HCT116 (cell line): ENCODE results near the gene SMTNL2. TPM values are rescaled to one million over a fixed set of nuclear protein-coding genes. Genes with fewer than 3 reads are reported as not detected.

Source experiments
- ATAC-seq: fragments of 200-7000 bp; cut with Tn5 transposase; 2 replicates; pipeline ENCODE4 v1.9.1; 2020; ENCODE audit warnings: mild to moderate bottlenecking, moderate library complexity
- BruUV-seq: library from RNA; stranded (reverse); fragments of 400-500 nt; replicated peaks from 2 replicates; lab custom pipeline; 2021; lab: Mats Ljungman, UMichigan
- CTCF ChIA-PET: fragments of 300-600 bp; sonication (Branson Sonifier 250); formaldehyde crosslinking; loops from one replicate; lab custom pipeline; 2021; ENCODE audit warnings: antibody characterized with exemption; lab: Charles Lee
- POLR2A ChIA-PET: fragments of 300-600, 350-600 bp; sonication (Branson Sonifier 250); formaldehyde crosslinking; loops from one replicate; lab custom pipeline; 2021; ENCODE audit warnings: antibody characterized with exemption; lab: Charles Lee
- RAD21 ChIA-PET, 2 experiments: fragments of 300-600 bp; sonication (Branson Sonifier 250); formaldehyde crosslinking; loops; one replicate each; lab custom pipeline; 2023; ENCODE audit warnings: low total read pairs in 2 of 2; ENCODE audit not compliant: uncharacterized antibody in 2 of 2, unreplicated experiment in 2 of 2, low non-redundant PET in 1 of 2; lab: Charles Lee
- DNase-seq: peaks from one replicate; pipeline ENCODE4 v3.0.0-alpha.2; 2010; ENCODE audit warnings: low read depth, low spot score
- H2AFZ ChIP-seq: fragments of 200-600 bp; shearing (Covaris generic), sonication (generic); 2 replicates; pipeline ENCODE4 v1.6.1; 2017; ENCODE audit warnings: low read depth, mixed run types, mixed read lengths, antibody characterized with exemption, low read length; ENCODE audit not compliant: poor library complexity, severe bottlenecking
- H3K27ac ChIP-seq: 2 replicates; pipeline ENCODE4 v1.5.1; 2012; ENCODE audit warnings: low read depth, low read length
- H3K27me3 ChIP-seq: fragments of 200-600 bp; sonication (generic); 2 replicates; pipeline ENCODE4 v1.6.1; 2016; ENCODE audit warnings: mixed run types, low read length, mixed read lengths; ENCODE audit not compliant: insufficient read depth
- H3K36me3 ChIP-seq, 2 experiments: fragments of 200-500 bp in 1 of 2; fragments of 200-600 bp in 1 of 2; sonication (Bioruptor generic) in 1 of 2; sonication (generic) in 1 of 2; 2 replicates each; pipeline versions ENCODE4 v1.5.1 to v1.6.1; 2014 to 2016; ENCODE audit warnings: low read length in 2 of 2, inconsistent platforms in 1 of 2, mixed read lengths in 1 of 2, mixed run types in 1 of 2; ENCODE audit not compliant: insufficient read depth in 2 of 2, control insufficient read depth in 1 of 2
- H3K4me1 ChIP-seq, 2 experiments: fragments of 200-600 bp in 1 of 2; sonication (generic) in 1 of 2; 2 replicates each; pipeline versions ENCODE4 v1.5.1 to v1.6.1; 2012 to 2017; ENCODE audit warnings: low read length in 2 of 2, inconsistent platforms in 1 of 2, mild to moderate bottlenecking in 1 of 2, mixed read lengths in 1 of 2, mixed run types in 1 of 2, moderate library complexity in 1 of 2; ENCODE audit not compliant: insufficient read depth in 2 of 2, control insufficient read depth in 1 of 2
- H3K4me2 ChIP-seq: fragments of 200-600 bp; sonication (generic); 2 replicates; pipeline ENCODE4 v1.6.1; 2017; ENCODE audit warnings: mixed run types, low read length, mixed read lengths
- H3K4me3 ChIP-seq, 2 experiments: fragments of 200-600 bp in 1 of 2; sonication (generic) in 1 of 2; replicated peaks in 1 of 2; 2 replicates each; pipeline ENCODE4 v1.5.1; 2011 to 2016; ENCODE audit warnings: low read length in 2 of 2, control low read depth in 1 of 2, low read depth in 1 of 2, mild to moderate bottlenecking in 1 of 2, mixed read lengths in 1 of 2, mixed run types in 1 of 2
- H3K79me2 ChIP-seq: fragments of 200-600 bp; sonication (generic); 2 replicates; pipeline ENCODE4 v1.6.1; 2017; ENCODE audit warnings: mild to moderate bottlenecking, mixed run types, low read length, moderate library complexity, mixed read lengths; ENCODE audit not compliant: insufficient read depth
- H3K9ac ChIP-seq: fragments of 200-600 bp; sonication (generic); 2 replicates; pipeline ENCODE4 v1.6.1; 2016; ENCODE audit warnings: low read length, mixed read lengths
- H3K9me2 ChIP-seq: fragments of 200-600 bp; sonication (generic), shearing (Covaris generic); 2 replicates; pipeline ENCODE4 v1.6.1; 2017; ENCODE audit warnings: mixed run types, mild to moderate bottlenecking, moderate library complexity; ENCODE audit not compliant: insufficient read depth
- H3K9me3 ChIP-seq, 2 experiments: fragments of 200-500 bp in 1 of 2; fragments of 200-600 bp in 1 of 2; sonication (Bioruptor generic) in 1 of 2; sonication (generic) in 1 of 2; 2 replicates each; pipeline ENCODE4 v1.6.1; 2014 to 2017; ENCODE audit warnings: low read length in 2 of 2, mixed read lengths in 2 of 2, inconsistent platforms in 1 of 2, low read depth in 1 of 2, mild to moderate bottlenecking in 1 of 2, mixed run types in 1 of 2, moderate library complexity in 1 of 2; ENCODE audit not compliant: control insufficient read depth in 1 of 2, insufficient read depth in 1 of 2
- H4K20me1 ChIP-seq: fragments of 200-600 bp; sonication (generic), shearing (Covaris generic); 2 replicates; pipeline ENCODE4 v1.6.1; 2017; ENCODE audit warnings: mixed run types, mild to moderate bottlenecking, moderate library complexity; ENCODE audit not compliant: insufficient read depth
- CBX3 ChIP-seq: IDR thresholded peaks from 2 replicates; pipeline ENCODE4 v1.6.1; 2012; ENCODE audit warnings: low read depth
- CTCF ChIP-seq, 3 experiments: fragments of 200-600 bp in 1 of 3; sonication (generic) in 1 of 3; IDR thresholded peaks in 2 of 3; conservative IDR thresholded peaks in 1 of 3; 2 replicates each; pipeline ENCODE4 v1.5.1; 2012 to 2017; ENCODE audit warnings: low read depth in 2 of 3, low read length in 2 of 3, antibody characterized with exemption in 1 of 3, borderline replicate concordance in 1 of 3, control low read depth in 1 of 3, mild to moderate bottlenecking in 1 of 3, mixed read lengths in 1 of 3, mixed run types in 1 of 3, moderate library complexity in 1 of 3; ENCODE audit not compliant: insufficient read depth in 1 of 3
- EGR1 ChIP-seq: IDR thresholded peaks from 2 replicates; pipeline ENCODE4 v1.6.1; 2012; ENCODE audit warnings: low read depth
- ELF1 ChIP-seq: IDR thresholded peaks from 2 replicates; pipeline ENCODE4 v1.6.1; 2012; ENCODE audit warnings: low read depth, borderline replicate concordance
- EZH2 ChIP-seq: fragments of 200-600 bp; sonication (generic); IDR thresholded peaks from 2 replicates; pipeline ENCODE4 v1.6.1; 2017; ENCODE audit warnings: antibody characterized with exemption, mixed run types
- FOSL1 ChIP-seq: IDR thresholded peaks from 2 replicates; pipeline ENCODE4 v1.6.1; 2012; ENCODE audit warnings: low read depth
- JUND ChIP-seq: IDR thresholded peaks from 2 replicates; pipeline ENCODE4 v1.6.1; 2012
- POLR2A ChIP-seq: IDR thresholded peaks from 2 replicates; pipeline ENCODE4 v1.7.0; 2011; ENCODE audit warnings: borderline replicate concordance; ENCODE audit not compliant: insufficient read depth, insufficient read length; ENCODE audit errors: extremely low read depth
- POLR2AphosphoS5 ChIP-seq: IDR thresholded peaks from 2 replicates; pipeline ENCODE4 v1.6.1; 2011; ENCODE audit warnings: mild to moderate bottlenecking, low read depth, low read length, moderate library complexity
- RAD21 ChIP-seq: IDR thresholded peaks from 2 replicates; pipeline ENCODE4 v1.6.1; 2012; ENCODE audit warnings: low read depth, mild to moderate bottlenecking
- SP1 ChIP-seq: IDR thresholded peaks from 2 replicates; pipeline ENCODE4 v1.6.1; 2012; ENCODE audit warnings: low read depth
- YY1 ChIP-seq: IDR thresholded peaks from 2 replicates; pipeline ENCODE4 v1.6.1; 2011; ENCODE audit warnings: low read length, low read depth, moderate library complexity, mild to moderate bottlenecking; ENCODE audit not compliant: insufficient replicate concordance; ENCODE audit errors: extremely low read depth
- ZFX ChIP-seq: fragments of 450-650 bp; IDR thresholded peaks from 2 replicates; pipeline ENCODE4 v1.6.1; 2017
- ZNF274 ChIP-seq: fragments of 200-500 bp; sonication (Bioruptor generic); IDR thresholded peaks from 2 replicates; pipeline ENCODE4 v1.6.1; 2014; ENCODE audit warnings: mild to moderate bottlenecking, low read depth, low read length, inconsistent platforms
- intact Hi-C: fragments of 100-400 bp; cut with micrococcal nuclease; formaldehyde crosslinking; loops from 2 replicates; pipeline ENCODE4 v1.10.0; 2022
- total RNA-seq: library from RNA; stranded (reverse); gene quantifications from one replicate; pipeline ENCODE4 v1.2.1, GENCODE V29; 2021; ENCODE audit not compliant: unreplicated experiment

SMTNL2 gene
- total RNA-seq, 1 experiment from 2014 or later = 2.3 TPM

GRCh38 chr17:4596636-4597380, 12.5 kb downstream of the SMTNL2 start (continued):
- TF ChIP-seq CTCF (IDR thresholded peaks at IDR 0.05 in 2 of 3, conservative IDR thresholded peaks at IDR 0.05 in 1 of 3; ENCODE audit: borderline replicate concordance in 1 of 3, insufficient read depth in 1 of 3, low read depth in 2 of 3, low read length in 2 of 3) = no peak

DNA sequence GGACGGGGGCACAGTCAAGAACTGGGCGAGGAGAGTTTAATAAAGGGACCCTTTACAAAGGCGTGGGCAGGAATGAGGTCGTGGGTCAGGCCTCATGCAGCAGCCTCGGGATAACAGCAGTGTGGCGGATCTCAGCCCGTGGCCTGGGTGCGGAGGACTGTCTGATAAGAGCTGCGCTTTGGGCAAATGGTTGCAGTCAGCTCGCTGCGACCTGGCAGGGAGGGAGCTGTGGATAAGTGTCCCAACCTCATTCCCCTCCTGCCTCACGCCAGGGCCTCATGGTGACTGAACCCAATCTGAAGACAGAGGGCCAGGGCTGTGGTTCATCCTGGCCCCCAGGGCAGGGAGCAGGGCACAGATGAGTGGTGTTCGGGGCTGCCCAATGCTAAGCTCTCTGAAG, 13.6 kb downstream of the SMTNL2 start:
- Histone ChIP-seq H3K9ac (no peak overlapping the region), H3K4me3 (no peak overlapping the region), H3K79me2 (no peaks in the 10 kb centered on the region), H3K4me1 (no peaks in the 10 kb centered on the region), H3K9me3 (no peaks in the 10 kb centered on the region), H3K4me2 (no peak overlapping the region), H3K27me3 (no peaks in the 10 kb centered on the region), H3K9me2 (no peaks in the 10 kb centered on the region), H3K27ac (no peak overlapping the region), H2AFZ (no peak overlapping the region), H3K36me3 (no peaks in the 10 kb centered on the region), H4K20me1 (no peaks in the 10 kb centered on the region)
- POLR2A ChIA-PET = no interaction called here
- no TSS peak for BruUV-seq
- TF ChIP-seq ZFX (no peak), POLR2AphosphoS5 (no peak), ZNF274 (no peak), FOSL1 (no peak), YY1 (no peak), EGR1 (no peak), POLR2A (no peak), ELF1 (no peak), RAD21 (no peak), EZH2 (no peak), SP1 (no peak), JUND (no peak), CBX3 (no peak)
- intact Hi-C loops = no loop called here
- RAD21 ChIA-PET = no interaction called here
- DNase-seq (no peak), ATAC-seq (no peak)
- CTCF ChIA-PET = no interaction called here
